Tibial artery (tissue), 4 donors: ENCODE data around the gene BRIP1.
"Not testable (repeated sequence)": the region's sequence is repeated elsewhere in the genome, so short reads cannot be mapped to it uniquely, and the experiment has no call there.

Source experiments
- DNase-seq, 2 donors: peaks; one replicate each; pipeline ENCODE4 v3.0.0-alpha.2; 2019
- H3K27ac ChIP-seq, 2 donors: fragments of 200-600 bp; sonication (generic) in 1 of 2; 1 replicate in 1 of 2; 2 replicates in 1 of 2; pipeline ENCODE4 v1.5.1; 2018 to 2019; ENCODE audit warnings: mild to moderate bottlenecking in 1 of 2
- H3K27me3 ChIP-seq, 2 donors: fragments of 200-600 bp; sonication (generic) in 1 of 2; one replicate each; pipeline versions ENCODE4 v1.5.1 to v1.6.0; 2016 to 2019
- H3K36me3 ChIP-seq, 3 donors: fragments of 200-600 bp; sonication (generic) in 2 of 3; one replicate each; pipeline ENCODE4 v1.5.1; 2016 to 2019; ENCODE audit warnings: mild to moderate bottlenecking in 2 of 3
- H3K4me1 ChIP-seq, 4 donors: fragments of 200-600 bp; sonication (generic) in 2 of 4; 1 replicate in 3 of 4; 2 replicates in 1 of 4; pipeline ENCODE4 v1.5.1; 2016 to 2019
- H3K4me3 ChIP-seq, 2 donors: fragments of 200-600 bp; sonication (generic) in 1 of 2; 1 replicate in 1 of 2; 2 replicates in 1 of 2; pipeline ENCODE4 v1.5.1; 2018 to 2019; ENCODE audit warnings: mild to moderate bottlenecking in 2 of 2
- H3K9me3 ChIP-seq, 3 donors: fragments of 200-600 bp; sonication (generic) in 1 of 3; one replicate each; pipeline ENCODE4 v1.5.1; 2016 to 2019
- intact Hi-C: fragments of 100-400 bp; cut with DNase I; formaldehyde crosslinking; loops from one replicate; pipeline ENCODE4 v1.15.0; 2023; ENCODE audit warnings: low total_unique reads
- TF ChIP-seq, protein P1 (sequence below), 2 experiments: fragments of 200-600 bp in 1 of 2; fragments of 450-650 bp in 1 of 2; IDR thresholded peaks; one replicate each; pipeline ENCODE4 v1.5.1; 2017 to 2019; ENCODE audit warnings: antibody characterized with exemption in 2 of 2, mild to moderate bottlenecking in 1 of 2, moderate library complexity in 1 of 2

Gene BRIP1

DNA sequence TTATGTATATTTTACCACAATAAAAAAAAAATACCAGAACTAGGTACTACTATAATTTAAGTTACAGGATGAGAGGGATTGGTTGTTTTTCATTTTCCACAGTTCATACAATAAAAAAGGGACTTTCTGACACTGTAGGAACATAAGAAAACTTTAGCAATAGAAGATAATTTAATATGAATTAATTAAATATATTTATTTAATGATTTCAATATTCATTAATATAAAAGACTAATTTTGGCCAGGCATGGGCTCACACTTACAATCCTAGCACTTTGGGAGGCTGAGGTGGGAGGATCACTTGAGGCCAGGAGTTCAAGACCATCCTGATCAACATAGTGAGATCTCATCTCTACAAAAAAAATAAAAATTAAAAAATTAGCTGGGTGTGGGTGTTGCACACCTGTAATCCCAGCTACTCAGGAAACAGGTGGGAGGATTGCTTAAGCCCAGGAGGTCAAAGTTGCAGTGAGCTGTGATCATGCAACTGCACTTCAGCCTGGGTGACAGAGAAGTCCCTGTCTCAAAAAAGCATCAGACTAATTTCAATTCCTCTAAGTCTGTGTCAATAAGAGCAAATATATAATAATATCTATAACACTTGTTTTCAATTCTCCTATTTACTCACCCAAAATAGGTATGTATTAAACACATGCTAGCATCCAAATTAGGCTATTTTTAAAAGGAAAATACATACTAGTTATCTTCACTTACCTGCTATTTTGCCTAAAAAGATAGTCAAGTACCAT is 79.6 kb downstream of the BRIP1 start:
- DNase-seq = no peak
- H3K4me1 ChIP-seq = no peaks in the 10 kb centered on the region
- H3K36me3 ChIP-seq = no peaks in the 10 kb centered on the region
- H3K9me3 ChIP-seq = no peaks in the 10 kb centered on the region
- no peaks in the 10 kb centered on the region for H3K27me3 ChIP-seq
- TF ChIP-seq, protein P1, sequence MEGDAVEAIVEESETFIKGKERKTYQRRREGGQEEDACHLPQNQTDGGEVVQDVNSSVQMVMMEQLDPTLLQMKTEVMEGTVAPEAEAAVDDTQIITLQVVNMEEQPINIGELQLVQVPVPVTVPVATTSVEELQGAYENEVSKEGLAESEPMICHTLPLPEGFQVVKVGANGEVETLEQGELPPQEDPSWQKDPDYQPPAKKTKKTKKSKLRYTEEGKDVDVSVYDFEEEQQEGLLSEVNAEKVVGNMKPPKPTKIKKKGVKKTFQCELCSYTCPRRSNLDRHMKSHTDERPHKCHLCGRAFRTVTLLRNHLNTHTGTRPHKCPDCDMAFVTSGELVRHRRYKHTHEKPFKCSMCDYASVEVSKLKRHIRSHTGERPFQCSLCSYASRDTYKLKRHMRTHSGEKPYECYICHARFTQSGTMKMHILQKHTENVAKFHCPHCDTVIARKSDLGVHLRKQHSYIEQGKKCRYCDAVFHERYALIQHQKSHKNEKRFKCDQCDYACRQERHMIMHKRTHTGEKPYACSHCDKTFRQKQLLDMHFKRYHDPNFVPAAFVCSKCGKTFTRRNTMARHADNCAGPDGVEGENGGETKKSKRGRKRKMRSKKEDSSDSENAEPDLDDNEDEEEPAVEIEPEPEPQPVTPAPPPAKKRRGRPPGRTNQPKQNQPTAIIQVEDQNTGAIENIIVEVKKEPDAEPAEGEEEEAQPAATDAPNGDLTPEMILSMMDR (IDR thresholded peaks at IDR 0.05) = no peak
- no peak overlapping the region for H3K27ac ChIP-seq
- intact Hi-C loops = no loop called here
- no peak overlapping the region for H3K4me3 ChIP-seq

DNA sequence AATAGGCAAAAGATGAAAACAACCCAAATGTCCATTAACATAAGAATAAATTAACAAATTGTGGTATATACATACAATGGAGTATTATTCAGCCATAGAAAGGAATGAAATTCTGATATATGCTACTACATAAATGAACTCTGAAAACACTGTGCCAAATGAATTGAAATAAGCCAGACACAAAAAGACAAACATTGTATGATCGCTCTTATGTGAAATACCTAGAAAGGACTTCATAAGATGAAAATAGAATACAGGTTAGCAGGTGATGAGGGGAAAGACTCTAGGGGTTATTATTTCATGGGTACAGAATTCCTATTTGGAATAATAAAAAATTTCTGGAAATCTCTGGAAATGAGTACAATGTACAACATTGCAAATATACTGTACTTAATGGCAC is 80.2 kb downstream of the BRIP1 start:
- TF ChIP-seq, protein P1 (IDR thresholded peaks at IDR 0.05) = no peak
- Histone ChIP-seq H3K36me3 (no peaks in the 10 kb centered on the region), H3K27me3 (no peaks in the 10 kb centered on the region), H3K4me1 (no peaks in the 10 kb centered on the region), H3K9me3 (no peaks in the 10 kb centered on the region), H3K4me3 (no peak overlapping the region), H3K27ac (no peak overlapping the region)
- intact Hi-C loops = no loop called here
- DNase-seq = no peak

DNA sequence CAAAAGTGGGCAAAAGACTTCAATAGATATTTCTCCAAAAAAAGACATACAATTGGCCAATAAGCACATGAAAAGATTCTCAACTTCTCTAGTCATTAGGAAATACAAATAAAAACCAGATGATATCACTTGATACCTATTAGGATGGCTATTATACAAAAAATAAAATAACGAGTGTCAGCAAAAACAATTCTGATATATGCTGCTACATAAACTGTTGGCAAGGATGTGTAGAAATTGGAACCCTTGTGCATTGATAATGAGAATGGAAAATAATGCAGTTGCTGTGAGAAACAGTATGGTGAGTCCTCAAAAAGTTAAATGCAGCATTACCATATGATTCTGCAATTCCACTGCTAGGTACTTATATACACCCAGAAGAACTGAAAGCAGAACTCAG is 80.6 kb downstream of the BRIP1 start:
- no peaks in the 10 kb centered on the region for H3K9me3 ChIP-seq
- no peaks in the 10 kb centered on the region for H3K36me3 ChIP-seq
- no peaks in the 10 kb centered on the region for H3K27me3 ChIP-seq
- no peaks in the 10 kb centered on the region for H3K4me1 ChIP-seq
- no peak for DNase-seq
- no peak overlapping the region for H3K27ac ChIP-seq
- intact Hi-C loops = no loop called here
- TF ChIP-seq, protein P1 (IDR thresholded peaks at IDR 0.05) = no peak
- no peak overlapping the region for H3K4me3 ChIP-seq

GRCh38 chr17:61775364-61775763 is 88.0 kb downstream of the BRIP1 start:
- Histone ChIP-seq H3K27me3 (no peaks in the 10 kb centered on the region), H3K4me3 (no peak overlapping the region), H3K36me3 (no peaks in the 10 kb centered on the region), H3K27ac (no peak overlapping the region), H3K4me1 (no peaks in the 10 kb centered on the region), H3K9me3 (peaks cover 0 to 14% (median 7%) of the 10 kb centered on the region in 3 donors)
- TF ChIP-seq, protein P1 (IDR thresholded peaks at IDR 0.05) = no peak
- no peak for DNase-seq
- intact Hi-C loops = no loop called here

GRCh38 chr17:61774724-61775123 is 88.6 kb downstream of the BRIP1 start:
- DNase-seq = no peak
- peaks cover 0 to 19% (median 12%) of the 10 kb centered on the region in 3 donors for H3K9me3 ChIP-seq
- no peak overlapping the region for H3K4me3 ChIP-seq
- intact Hi-C loops = no loop called here
- H3K27me3 ChIP-seq = no peaks in the 10 kb centered on the region
- TF ChIP-seq, protein P1 (IDR thresholded peaks at IDR 0.05) = no peak
- H3K4me1 ChIP-seq = no peaks in the 10 kb centered on the region
- no peaks in the 10 kb centered on the region for H3K36me3 ChIP-seq
- no peak overlapping the region for H3K27ac ChIP-seq

DNA sequence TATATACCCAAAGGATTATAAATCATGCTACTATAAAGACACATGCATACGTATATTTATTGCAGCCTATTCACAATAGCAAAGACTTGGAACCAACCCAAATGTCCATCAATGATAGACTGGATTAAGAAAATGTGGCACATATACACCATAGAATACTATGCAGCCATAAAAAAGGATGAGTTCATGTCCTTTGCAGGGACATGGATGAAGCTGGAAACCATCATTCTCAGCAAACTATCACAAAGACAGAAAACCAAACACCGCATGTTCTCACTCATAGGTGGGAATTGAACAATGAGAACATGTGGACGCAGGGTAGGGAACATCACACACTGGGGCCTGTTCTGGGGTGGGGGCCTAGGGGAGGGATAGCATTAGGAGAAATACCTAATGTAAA is 89.2 kb downstream of the BRIP1 start:
- H3K9me3 ChIP-seq = peaks cover 0 to 19% (median 12%) of the 10 kb centered on the region in 3 donors
- H3K4me3 ChIP-seq, H3K36me3 ChIP-seq, DNase-seq, H3K4me1 ChIP-seq, H3K27ac ChIP-seq, H3K27me3 ChIP-seq, intact Hi-C loops: not testable (repeated sequence)
